SK-N-SH treated with all-trans-retinoic acid at 6 μM for 48 hours (cell line): Measurements from ENCODE around the gene MTRF1.

Experiments used
- ESRRG ChIP-seq: fragments of 250-450 bp; sonication (Bioruptor Pico); IDR thresholded peaks from 2 replicates; pipeline ENCODE4 v1.6.1; 2021; ENCODE audit warnings: mild to moderate bottlenecking
- OSR1 ChIP-seq: fragments of 250-450 bp; sonication (Bioruptor Pico); IDR thresholded peaks from 2 replicates; pipeline ENCODE4 v1.8.0; 2022; ENCODE audit warnings: moderate library complexity, mild to moderate bottlenecking, inconsistent platforms
- SNAI2 ChIP-seq: fragments of 250-450 bp; sonication (Bioruptor Pico); IDR thresholded peaks from 2 replicates; pipeline ENCODE4 v1.5.0; 2020; ENCODE audit warnings: mild to moderate bottlenecking, moderate library complexity
- TF ChIP-seq, protein P1 (sequence below): fragments of 250-450 bp; sonication (Bioruptor Pico); IDR thresholded peaks from 2 replicates; pipeline ENCODE4 v1.8.0; 2020; ENCODE audit warnings: mild to moderate bottlenecking, moderate library complexity, borderline replicate concordance
- TF ChIP-seq, protein P2 (sequence below): fragments of 250-450 bp; sonication (Bioruptor Pico); IDR thresholded peaks from 2 replicates; pipeline ENCODE4 v1.8.0; 2021; ENCODE audit warnings: low read depth, mild to moderate bottlenecking, moderate library complexity, borderline replicate concordance

- TF ChIP-seq, protein P1, sequence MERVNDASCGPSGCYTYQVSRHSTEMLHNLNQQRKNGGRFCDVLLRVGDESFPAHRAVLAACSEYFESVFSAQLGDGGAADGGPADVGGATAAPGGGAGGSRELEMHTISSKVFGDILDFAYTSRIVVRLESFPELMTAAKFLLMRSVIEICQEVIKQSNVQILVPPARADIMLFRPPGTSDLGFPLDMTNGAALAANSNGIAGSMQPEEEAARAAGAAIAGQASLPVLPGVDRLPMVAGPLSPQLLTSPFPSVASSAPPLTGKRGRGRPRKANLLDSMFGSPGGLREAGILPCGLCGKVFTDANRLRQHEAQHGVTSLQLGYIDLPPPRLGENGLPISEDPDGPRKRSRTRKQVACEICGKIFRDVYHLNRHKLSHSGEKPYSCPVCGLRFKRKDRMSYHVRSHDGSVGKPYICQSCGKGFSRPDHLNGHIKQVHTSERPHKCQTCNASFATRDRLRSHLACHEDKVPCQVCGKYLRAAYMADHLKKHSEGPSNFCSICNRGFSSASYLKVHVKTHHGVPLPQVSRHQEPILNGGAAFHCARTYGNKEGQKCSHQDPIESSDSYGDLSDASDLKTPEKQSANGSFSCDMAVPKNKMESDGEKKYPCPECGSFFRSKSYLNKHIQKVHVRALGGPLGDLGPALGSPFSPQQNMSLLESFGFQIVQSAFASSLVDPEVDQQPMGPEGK (CRISPR knock-in tag), result no peak
- TF ChIP-seq, protein P2, sequence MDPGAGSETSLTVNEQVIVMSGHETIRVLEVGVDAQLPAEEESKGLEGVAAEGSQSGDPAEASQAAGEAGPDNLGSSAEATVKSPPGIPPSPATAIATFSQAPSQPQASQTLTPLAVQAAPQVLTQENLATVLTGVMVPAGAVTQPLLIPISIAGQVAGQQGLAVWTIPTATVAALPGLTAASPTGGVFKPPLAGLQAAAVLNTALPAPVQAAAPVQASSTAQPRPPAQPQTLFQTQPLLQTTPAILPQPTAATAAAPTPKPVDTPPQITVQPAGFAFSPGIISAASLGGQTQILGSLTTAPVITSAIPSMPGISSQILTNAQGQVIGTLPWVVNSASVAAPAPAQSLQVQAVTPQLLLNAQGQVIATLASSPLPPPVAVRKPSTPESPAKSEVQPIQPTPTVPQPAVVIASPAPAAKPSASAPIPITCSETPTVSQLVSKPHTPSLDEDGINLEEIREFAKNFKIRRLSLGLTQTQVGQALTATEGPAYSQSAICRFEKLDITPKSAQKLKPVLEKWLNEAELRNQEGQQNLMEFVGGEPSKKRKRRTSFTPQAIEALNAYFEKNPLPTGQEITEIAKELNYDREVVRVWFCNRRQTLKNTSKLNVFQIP (CRISPR knock-in tag), result no peak
- TF ChIP-seq ESRRG (CRISPR knock-in tag) (no peak), OSR1 (CRISPR knock-in tag) (no peak), SNAI2 (no peak)
Measured at GRCh38 chr13:41294914-41295313, 31.5 kb upstream of the MTRF1 start.
